A549 (cell line): Measurements from ENCODE around the gene PNLDC1.

Experiments used
- EP300 ChIP-seq, 2 experiments: fragments of >200 bp; sonication (Bioruptor Twin); formaldehyde crosslinking; IDR thresholded peaks; 2 replicates in 1 of 2; 3 replicates in 1 of 2; pipeline ENCODE4 v1.6.1; 2016 to 2017
- KDM1A ChIP-seq: fragments of 200-600 bp; sonication (generic); IDR thresholded peaks from 2 replicates; pipeline ENCODE4 v1.6.1; 2016; ENCODE audit warnings: low read depth, mild to moderate bottlenecking
- POLR2A ChIP-seq: IDR thresholded peaks from 2 replicates; pipeline ENCODE4 v1.6.1; 2012; ENCODE audit warnings: mild to moderate bottlenecking, low read length
- POLR2AphosphoS2 ChIP-seq: conservative IDR thresholded peaks from 2 replicates; pipeline ENCODE4 v1.6.1; 2012; ENCODE audit warnings: low read length, improper control_type of control experiment, inconsistent platforms
- RFX5 ChIP-seq: fragments of 450-650 bp; IDR thresholded peaks from 2 replicates; pipeline ENCODE4 v1.7.1; 2014; ENCODE audit warnings: antibody characterized with exemption, mild to moderate bottlenecking, moderate library complexity
- RNF2 ChIP-seq: fragments of 200-600 bp; sonication (generic); IDR thresholded peaks from 2 replicates; pipeline ENCODE4 v1.6.1; 2016; ENCODE audit warnings: low read depth, mild to moderate bottlenecking, antibody characterized with exemption, moderate library complexity, borderline replicate concordance
- SMC3 ChIP-seq: fragments of >200 bp; sonication (Bioruptor Twin); formaldehyde crosslinking; IDR thresholded peaks from 3 replicates; pipeline ENCODE4 v1.6.1; 2018; ENCODE audit warnings: inconsistent platforms
- ZNF302 ChIP-seq: fragments of 250-450 bp; sonication (Bioruptor Pico); IDR thresholded peaks from 2 replicates; pipeline ENCODE4 v1.9.0; 2021; ENCODE audit warnings: inconsistent platforms, mild to moderate bottlenecking, moderate library complexity
- TF ChIP-seq, protein P1 (sequence below): fragments of >200 bp; sonication (Bioruptor Twin); formaldehyde crosslinking; IDR thresholded peaks from 3 replicates; pipeline ENCODE4 v1.5.1; 2016
- TF ChIP-seq, protein P2 (sequence below): fragments of 250-450 bp; sonication (Bioruptor Pico); IDR thresholded peaks from 2 replicates; pipeline ENCODE4 v1.5.0; 2021; ENCODE audit warnings: mild to moderate bottlenecking, moderate library complexity, borderline replicate concordance
- TF ChIP-seq, protein P3 (sequence below): fragments of 450-650 bp; IDR thresholded peaks from 2 replicates; pipeline ENCODE4 v1.6.1; 2014; ENCODE audit warnings: antibody characterized with exemption
- TF ChIP-seq, protein P4 (sequence below): fragments of >200 bp; sonication (Bioruptor Twin); formaldehyde crosslinking; IDR thresholded peaks from 2 replicates; pipeline ENCODE4 v1.6.1; 2016
- TF ChIP-seq, protein P5 (sequence below): IDR thresholded peaks from 2 replicates; pipeline ENCODE4 v1.6.1; 2012

DNA sequence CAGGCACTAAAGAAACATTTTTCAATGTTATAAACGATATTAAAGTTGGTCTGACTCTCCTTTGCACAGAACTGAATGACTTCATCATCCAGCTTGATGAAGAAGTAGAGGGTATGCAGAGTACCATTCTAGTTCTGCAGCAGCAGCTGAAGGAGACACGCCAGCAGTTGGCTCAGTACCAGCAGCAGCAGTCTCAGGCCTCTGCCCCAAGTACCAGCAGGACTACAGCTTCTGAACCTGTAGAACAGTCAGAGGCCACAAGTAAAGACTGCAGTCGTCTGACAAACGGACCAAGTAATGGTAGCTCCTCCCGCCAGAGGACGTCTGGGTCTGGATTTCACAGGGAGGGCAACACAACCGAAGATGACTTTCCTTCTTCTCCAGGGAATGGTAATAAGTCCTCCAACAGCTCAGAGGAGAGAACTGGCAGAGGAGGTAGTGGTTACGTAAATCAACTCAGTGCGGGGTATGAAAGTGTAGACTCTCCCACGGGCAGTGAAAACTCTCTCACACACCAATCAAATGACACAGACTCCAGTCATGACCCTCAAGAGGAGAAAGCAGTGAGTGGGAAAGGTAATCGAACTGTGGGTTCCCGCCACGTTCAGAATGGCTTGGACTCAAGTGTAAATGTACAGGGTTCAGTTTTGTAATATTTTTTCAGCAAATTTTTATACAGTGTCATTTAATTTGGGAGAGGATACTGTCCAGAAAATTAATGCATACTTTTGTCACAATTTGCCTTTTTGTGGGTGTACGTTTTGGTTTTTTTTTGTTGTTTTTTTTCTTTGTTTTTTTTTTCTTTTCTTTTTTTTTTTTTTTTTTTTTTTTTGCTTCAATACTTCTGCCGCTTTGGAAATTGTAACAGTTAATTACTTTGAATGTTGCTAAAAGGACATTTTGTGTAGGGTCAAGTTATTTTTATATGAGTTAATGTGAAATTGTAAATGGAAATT lies 44.8 kb upstream of the PNLDC1 start:
- TF ChIP-seq, protein P1, sequence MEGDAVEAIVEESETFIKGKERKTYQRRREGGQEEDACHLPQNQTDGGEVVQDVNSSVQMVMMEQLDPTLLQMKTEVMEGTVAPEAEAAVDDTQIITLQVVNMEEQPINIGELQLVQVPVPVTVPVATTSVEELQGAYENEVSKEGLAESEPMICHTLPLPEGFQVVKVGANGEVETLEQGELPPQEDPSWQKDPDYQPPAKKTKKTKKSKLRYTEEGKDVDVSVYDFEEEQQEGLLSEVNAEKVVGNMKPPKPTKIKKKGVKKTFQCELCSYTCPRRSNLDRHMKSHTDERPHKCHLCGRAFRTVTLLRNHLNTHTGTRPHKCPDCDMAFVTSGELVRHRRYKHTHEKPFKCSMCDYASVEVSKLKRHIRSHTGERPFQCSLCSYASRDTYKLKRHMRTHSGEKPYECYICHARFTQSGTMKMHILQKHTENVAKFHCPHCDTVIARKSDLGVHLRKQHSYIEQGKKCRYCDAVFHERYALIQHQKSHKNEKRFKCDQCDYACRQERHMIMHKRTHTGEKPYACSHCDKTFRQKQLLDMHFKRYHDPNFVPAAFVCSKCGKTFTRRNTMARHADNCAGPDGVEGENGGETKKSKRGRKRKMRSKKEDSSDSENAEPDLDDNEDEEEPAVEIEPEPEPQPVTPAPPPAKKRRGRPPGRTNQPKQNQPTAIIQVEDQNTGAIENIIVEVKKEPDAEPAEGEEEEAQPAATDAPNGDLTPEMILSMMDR, result no peak
- TF ChIP-seq, protein P2, sequence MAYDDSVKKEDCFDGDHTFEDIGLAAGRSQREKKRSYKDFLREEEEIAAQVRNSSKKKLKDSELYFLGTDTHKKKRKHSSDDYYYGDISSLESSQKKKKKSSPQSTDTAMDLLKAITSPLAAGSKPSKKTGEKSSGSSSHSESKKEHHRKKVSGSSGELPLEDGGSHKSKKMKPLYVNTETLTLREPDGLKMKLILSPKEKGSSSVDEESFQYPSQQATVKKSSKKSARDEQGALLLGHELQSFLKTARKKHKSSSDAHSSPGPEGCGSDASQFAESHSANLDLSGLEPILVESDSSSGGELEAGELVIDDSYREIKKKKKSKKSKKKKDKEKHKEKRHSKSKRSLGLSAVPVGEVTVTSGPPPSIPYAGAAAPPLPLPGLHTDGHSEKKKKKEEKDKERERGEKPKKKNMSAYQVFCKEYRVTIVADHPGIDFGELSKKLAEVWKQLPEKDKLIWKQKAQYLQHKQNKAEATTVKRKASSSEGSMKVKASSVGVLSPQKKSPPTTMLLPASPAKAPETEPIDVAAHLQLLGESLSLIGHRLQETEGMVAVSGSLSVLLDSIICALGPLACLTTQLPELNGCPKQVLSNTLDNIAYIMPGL, result no peak
- no peak for TF ChIP-seq ZNF302 (CRISPR knock-in tag)
- TF ChIP-seq, protein P3, sequence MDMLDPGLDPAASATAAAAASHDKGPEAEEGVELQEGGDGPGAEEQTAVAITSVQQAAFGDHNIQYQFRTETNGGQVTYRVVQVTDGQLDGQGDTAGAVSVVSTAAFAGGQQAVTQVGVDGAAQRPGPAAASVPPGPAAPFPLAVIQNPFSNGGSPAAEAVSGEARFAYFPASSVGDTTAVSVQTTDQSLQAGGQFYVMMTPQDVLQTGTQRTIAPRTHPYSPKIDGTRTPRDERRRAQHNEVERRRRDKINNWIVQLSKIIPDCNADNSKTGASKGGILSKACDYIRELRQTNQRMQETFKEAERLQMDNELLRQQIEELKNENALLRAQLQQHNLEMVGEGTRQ, result no peak
- TF ChIP-seq POLR2AphosphoS2, result no peak
- no peak for TF ChIP-seq EP300 (IDR thresholded peaks at IDR 0.05)
- no peak for TF ChIP-seq RFX5
- TF ChIP-seq SMC3, result no peak
- no peak for TF ChIP-seq KDM1A
- no peak for TF ChIP-seq POLR2A
- TF ChIP-seq, protein P4, sequence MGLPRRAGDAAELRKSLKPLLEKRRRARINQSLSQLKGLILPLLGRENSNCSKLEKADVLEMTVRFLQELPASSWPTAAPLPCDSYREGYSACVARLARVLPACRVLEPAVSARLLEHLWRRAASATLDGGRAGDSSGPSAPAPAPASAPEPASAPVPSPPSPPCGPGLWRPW, result no peak
- TF ChIP-seq, protein P5, sequence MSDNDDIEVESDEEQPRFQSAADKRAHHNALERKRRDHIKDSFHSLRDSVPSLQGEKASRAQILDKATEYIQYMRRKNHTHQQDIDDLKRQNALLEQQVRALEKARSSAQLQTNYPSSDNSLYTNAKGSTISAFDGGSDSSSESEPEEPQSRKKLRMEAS, result no peak
- TF ChIP-seq RNF2, result no peak
